Pancreas (tissue), 10 donors: ENCODE data around the gene ANKRD24. TPM values are rescaled to one million over a fixed set of nuclear protein-coding genes. Genes with fewer than 3 reads are reported as not detected.
"Not testable (repeated sequence)": the region's sequence is repeated elsewhere in the genome, so short reads cannot be mapped to it uniquely, and the experiment has no call there.

Experiments used
- ATAC-seq, 4 donors: fragments of 200-7000 bp; cut with Tn5 transposase; one replicate each; pipeline versions ENCODE4 v1.8.0 to v1.9.1; 2020; ENCODE audit warnings: mild to moderate bottlenecking in 4 of 4, moderate library complexity in 4 of 4
- DNase-seq, 6 donors: peaks; one replicate each; pipeline ENCODE4 v3.0.0-alpha.2; 2020
- FAIRE-seq: peaks from 2 replicates; lab custom pipeline; 2012; peaks lifted over from hg19 to GRCh38; lab: Jason Lieb, UNC
- H3K27ac ChIP-seq, 4 donors: fragments of 200-600 bp; sonication (generic); 1 replicate in 3 of 4; 2 replicates in 1 of 4; pipeline versions ENCODE4 v1.5.0 to v1.8.0; 2020
- H3K27me3 ChIP-seq, 4 donors: fragments of 200-600 bp; one replicate each; pipeline ENCODE4 v1.8.0; 2021
- H3K36me3 ChIP-seq, 3 donors: fragments of 200-600 bp; sonication (generic) in 1 of 3; one replicate each; pipeline versions ENCODE4 v1.5.0 to v1.8.0; 2020 to 2021
- H3K4me1 ChIP-seq, 3 donors: fragments of 200-600 bp; one replicate each; pipeline ENCODE4 v1.8.0; 2021
- H3K4me3 ChIP-seq, 4 donors: fragments of 200-600 bp; sonication (generic) in 2 of 4; one replicate each; pipeline versions ENCODE4 v1.5.0 to v1.8.0; 2020 to 2021
- H3K9me3 ChIP-seq, 4 donors: fragments of 200-600 bp; one replicate each; pipeline ENCODE4 v1.8.0; 2021
- WGBS, 2 donors: extraction: QIAGEN DNeasy Blood & Tissue Kit; methylation state at CpG; one replicate each; pipeline ENCODE4 v1.1.7; 2013; 5-methylcytosine and 5-hydroxymethylcytosine counted together
- intact Hi-C, 3 donors: fragments of 100-400 bp; cut with DNase I; formaldehyde crosslinking; loops; one replicate each; pipeline versions ENCODE4 v1.11.1 to v1.14.2; 2022
- polyA plus RNA-seq, 2 donors: library from polyadenylated mRNA; stranded (reverse); fragments of 200-250 nt; gene quantifications; one replicate each; pipeline ENCODE4 v1.2.3, GENCODE V29; 2013
- total RNA-seq, 6 donors: library from RNA; stranded (reverse); fragmentation: NEBNext Ultra II Directional in 4 of 6; extraction: Animal tissue kit (Norgen Biotek cat#: 25700) in 4 of 6; gene quantifications; one replicate each; pipeline versions ENCODE4 v1.2.1 to v1.2.4, GENCODE V29; 2021 to 2023
- TF ChIP-seq, protein P1 (sequence below), 4 donors: fragments of 200-600 bp; sonication (generic) in 3 of 4; IDR thresholded peaks; one replicate each; pipeline versions ENCODE4 v1.5.0 to v1.8.0; 2021; ENCODE audit warnings: antibody characterized with exemption in 4 of 4
- donor health status: healthy with polysubstance abuse.
- donor health status: DM: no; HTN: no; CAD: no; lungs with moderate emphysema.
- donor health status: DM: no; HTN: no; CAD: no.
- donor health status: control.
- donor health status: control.
- donor health status: Bipolar disorder and iron deficiency.
- donor health status: DM: yes; HTN: yes; CAD: no.
- donor health status: DM: no; HTN: no; CAD: no.
- donor health status: DM: no; HTN: no; CAD: no.
- donor health status: DM: yes; HTN: yes; CAD: no.

Gene ANKRD24
- total RNA-seq (1 to 10 TPM in 5 of 6 donors, under 1 TPM in 1; 0.70 to 2.6 (median 1.5) TPM), polyA plus RNA-seq (10 to 100 TPM in 1 of 2 donors, 1 to 10 TPM in 1; 7.8 to 14.2 TPM)

- peaks cover 0 to 16% (median 0%) of the 10 kb centered on the region in 3 donors for H3K36me3 ChIP-seq
- 0 to 1% methylated on average over 58 of the region's 58 CpGs for WGBS, 2 donors
- H3K27ac ChIP-seq, result peak within 1 kb of the TSS; percentile 57 to 87 (median 74)
- ATAC-seq, result peak; percentile 93 to 97 (median 94)
- intact Hi-C loops, result no loop called here
- peak within 1 kb of the TSS; percentile 58 to 99 (median 78) for H3K4me3 ChIP-seq
- peak; percentile 95 to 99 (median 96) for DNase-seq
- FAIRE-seq, result peak; percentile 49
- H3K4me1 ChIP-seq, result peaks cover 0 to 16% (median 11%) of the 10 kb centered on the region in 3 donors
- H3K9me3 ChIP-seq, result no peaks in the 10 kb centered on the region
- no peaks in the 10 kb centered on the region for H3K27me3 ChIP-seq
- TF ChIP-seq, protein P1, sequence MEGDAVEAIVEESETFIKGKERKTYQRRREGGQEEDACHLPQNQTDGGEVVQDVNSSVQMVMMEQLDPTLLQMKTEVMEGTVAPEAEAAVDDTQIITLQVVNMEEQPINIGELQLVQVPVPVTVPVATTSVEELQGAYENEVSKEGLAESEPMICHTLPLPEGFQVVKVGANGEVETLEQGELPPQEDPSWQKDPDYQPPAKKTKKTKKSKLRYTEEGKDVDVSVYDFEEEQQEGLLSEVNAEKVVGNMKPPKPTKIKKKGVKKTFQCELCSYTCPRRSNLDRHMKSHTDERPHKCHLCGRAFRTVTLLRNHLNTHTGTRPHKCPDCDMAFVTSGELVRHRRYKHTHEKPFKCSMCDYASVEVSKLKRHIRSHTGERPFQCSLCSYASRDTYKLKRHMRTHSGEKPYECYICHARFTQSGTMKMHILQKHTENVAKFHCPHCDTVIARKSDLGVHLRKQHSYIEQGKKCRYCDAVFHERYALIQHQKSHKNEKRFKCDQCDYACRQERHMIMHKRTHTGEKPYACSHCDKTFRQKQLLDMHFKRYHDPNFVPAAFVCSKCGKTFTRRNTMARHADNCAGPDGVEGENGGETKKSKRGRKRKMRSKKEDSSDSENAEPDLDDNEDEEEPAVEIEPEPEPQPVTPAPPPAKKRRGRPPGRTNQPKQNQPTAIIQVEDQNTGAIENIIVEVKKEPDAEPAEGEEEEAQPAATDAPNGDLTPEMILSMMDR (IDR thresholded peaks at IDR 0.05), result no peak
Observed at GRCh38 chr19:4182084-4182810, at the start of gene ANKRD24, which contains the start of gene SIRT6. Gene ANKRD24, plus strand, starts transcription at chr19:4182689. Its CDS starts 3,737 bp downstream, at chr19:4186426. Gene SIRT6, minus strand, starts transcription at chr19:4182563. Its CDS starts 24 bp downstream, at chr19:4182539.

DNA sequence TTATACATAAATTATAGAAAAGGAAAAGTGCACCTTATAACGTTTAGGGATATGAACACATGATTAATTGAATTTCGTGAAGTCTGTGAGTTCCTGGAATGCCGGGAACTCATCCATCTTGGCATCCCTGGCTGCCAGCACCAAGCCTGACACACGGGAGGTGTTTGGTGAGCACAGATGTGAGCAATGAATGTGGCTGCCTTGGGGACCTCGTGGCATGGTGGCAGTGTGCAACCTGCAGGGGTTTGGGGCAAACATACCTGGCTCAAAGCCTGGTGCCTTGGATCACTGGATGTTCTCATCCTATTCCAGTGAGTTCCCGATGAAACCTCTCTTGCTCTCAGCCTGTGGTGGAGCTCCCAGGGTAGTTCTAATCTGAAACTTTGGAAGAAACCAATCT is 48.1 kb upstream of the ANKRD24 start:
- TF ChIP-seq, protein P1 (IDR thresholded peaks at IDR 0.05), result no peak
- no peaks in the 10 kb centered on the region for H3K4me1 ChIP-seq
- no peak for FAIRE-seq
- H3K27ac ChIP-seq, result no peak overlapping the region
- H3K36me3 ChIP-seq, result no peaks in the 10 kb centered on the region
- H3K27me3 ChIP-seq, result no peaks in the 10 kb centered on the region
- no peaks in the 10 kb centered on the region for H3K9me3 ChIP-seq
- H3K4me3 ChIP-seq, result no peak overlapping the region
- DNase-seq, result no peak
- ATAC-seq, result no peak
- intact Hi-C loops, result no loop called here
- WGBS, 2 donors, result 14 to 20% methylated on average over 6 of the region's 6 CpGs

DNA sequence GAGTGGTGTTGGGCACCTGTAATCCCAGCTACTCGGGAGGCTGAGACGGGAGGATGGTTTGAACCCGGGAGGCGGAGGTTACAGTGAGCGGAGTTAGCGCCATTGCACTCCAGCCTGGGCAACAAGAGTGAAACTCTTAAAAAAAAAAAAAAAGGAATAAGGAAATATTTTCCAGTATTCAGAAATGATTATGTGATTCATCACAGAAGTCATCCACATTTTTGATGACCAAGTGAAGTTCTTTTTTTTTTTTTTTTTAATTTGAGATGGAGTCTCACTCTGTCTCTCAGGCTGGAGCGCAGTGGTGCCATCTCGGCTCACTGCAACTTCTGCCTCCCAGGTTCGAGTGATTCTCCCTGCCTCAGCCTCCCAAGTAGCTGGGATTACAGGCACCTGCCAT is 47.1 kb upstream of the ANKRD24 start:
- 83 to 89% methylated on average over 9 of the region's 9 CpGs for WGBS, 2 donors
- H3K36me3 ChIP-seq, H3K27me3 ChIP-seq, H3K4me1 ChIP-seq, FAIRE-seq, H3K4me3 ChIP-seq, ATAC-seq, H3K9me3 ChIP-seq, DNase-seq, H3K27ac ChIP-seq, intact Hi-C loops: not testable (repeated sequence)

DNA sequence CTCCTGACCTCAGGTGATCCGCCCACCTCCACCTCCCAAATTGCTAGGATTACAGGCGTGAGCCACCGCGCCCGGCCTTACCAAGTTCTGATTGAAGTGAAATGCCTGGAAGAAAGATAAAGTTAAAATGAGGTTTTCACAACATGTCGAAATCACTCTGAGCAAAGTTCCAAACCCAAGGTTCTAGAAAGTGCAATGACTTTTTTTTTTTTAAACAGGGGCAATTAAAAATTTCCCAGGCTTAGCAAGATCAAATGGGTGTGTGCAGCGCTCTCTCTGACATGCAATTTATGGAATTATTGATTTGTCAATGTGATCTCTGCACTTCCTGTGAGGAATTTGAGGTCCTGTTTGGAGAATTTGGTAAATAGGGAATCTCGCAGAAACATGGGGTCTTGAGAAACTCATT is 45.8 kb upstream of the ANKRD24 start:
- FAIRE-seq (no peak), ATAC-seq (no peak), DNase-seq (no peak)
- Histone ChIP-seq H3K4me1 (no peaks in the 10 kb centered on the region), H3K4me3 (no peak overlapping the region), H3K36me3 (no peaks in the 10 kb centered on the region), H3K9me3 (no peaks in the 10 kb centered on the region), H3K27ac (no peak overlapping the region), H3K27me3 (no peaks in the 10 kb centered on the region)
- intact Hi-C loops, result no loop called here
- 79 to 84% methylated on average over 8 of the region's 8 CpGs for WGBS, 2 donors
- TF ChIP-seq, protein P1 (IDR thresholded peaks at IDR 0.05), result no peak

DNA sequence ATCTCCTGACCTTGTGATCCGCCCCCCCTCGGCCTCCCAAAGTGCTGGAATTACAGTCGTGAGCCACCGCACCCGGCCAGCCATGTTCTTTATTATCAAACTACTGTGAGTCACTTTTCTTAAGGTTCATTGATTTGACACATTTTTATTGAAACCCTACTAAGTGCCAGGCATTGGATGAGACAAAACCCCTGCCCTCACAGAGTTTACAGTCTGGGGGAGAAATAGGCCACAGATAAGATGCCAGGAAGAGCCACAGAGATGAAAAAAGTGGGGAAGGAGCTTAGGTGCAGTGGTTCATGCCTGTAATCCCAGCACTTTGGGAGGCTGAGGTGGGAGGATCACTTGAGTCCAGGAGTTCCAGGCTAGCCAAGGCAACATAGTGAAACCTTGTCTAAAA is 44.0 kb upstream of the ANKRD24 start:
- WGBS, 2 donors, result 63 to 77% methylated on average over 5 of the region's 5 CpGs
- ATAC-seq, result no peak
- Histone ChIP-seq H3K27me3 (no peaks in the 10 kb centered on the region), H3K4me3 (no peak overlapping the region), H3K4me1 (no peaks in the 10 kb centered on the region), H3K27ac (no peak overlapping the region), H3K9me3 (no peaks in the 10 kb centered on the region), H3K36me3 (no peaks in the 10 kb centered on the region)
- TF ChIP-seq, protein P1 (IDR thresholded peaks at IDR 0.05), result no peak
- DNase-seq, result no peak
- no peak for FAIRE-seq
- intact Hi-C loops, result no loop called here
